HG03378 (cell line): ENCODE results near the gene TAF6L.
"Not testable (repeated sequence)": the region's sequence is repeated elsewhere in the genome, so short reads cannot be mapped to it uniquely, and the experiment has no call there.

Experiments used
- ATAC-seq: cut with Tn5 transposase; IDR thresholded peaks from one replicate; pipeline ENCODE4 v1.9.1; 2021; ENCODE audit warnings: mild to moderate bottlenecking, moderate library complexity; ENCODE audit not compliant: unreplicated experiment

The TAF6L gene, protein sequence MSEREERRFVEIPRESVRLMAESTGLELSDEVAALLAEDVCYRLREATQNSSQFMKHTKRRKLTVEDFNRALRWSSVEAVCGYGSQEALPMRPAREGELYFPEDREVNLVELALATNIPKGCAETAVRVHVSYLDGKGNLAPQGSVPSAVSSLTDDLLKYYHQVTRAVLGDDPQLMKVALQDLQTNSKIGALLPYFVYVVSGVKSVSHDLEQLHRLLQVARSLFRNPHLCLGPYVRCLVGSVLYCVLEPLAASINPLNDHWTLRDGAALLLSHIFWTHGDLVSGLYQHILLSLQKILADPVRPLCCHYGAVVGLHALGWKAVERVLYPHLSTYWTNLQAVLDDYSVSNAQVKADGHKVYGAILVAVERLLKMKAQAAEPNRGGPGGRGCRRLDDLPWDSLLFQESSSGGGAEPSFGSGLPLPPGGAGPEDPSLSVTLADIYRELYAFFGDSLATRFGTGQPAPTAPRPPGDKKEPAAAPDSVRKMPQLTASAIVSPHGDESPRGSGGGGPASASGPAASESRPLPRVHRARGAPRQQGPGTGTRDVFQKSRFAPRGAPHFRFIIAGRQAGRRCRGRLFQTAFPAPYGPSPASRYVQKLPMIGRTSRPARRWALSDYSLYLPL

DNA sequence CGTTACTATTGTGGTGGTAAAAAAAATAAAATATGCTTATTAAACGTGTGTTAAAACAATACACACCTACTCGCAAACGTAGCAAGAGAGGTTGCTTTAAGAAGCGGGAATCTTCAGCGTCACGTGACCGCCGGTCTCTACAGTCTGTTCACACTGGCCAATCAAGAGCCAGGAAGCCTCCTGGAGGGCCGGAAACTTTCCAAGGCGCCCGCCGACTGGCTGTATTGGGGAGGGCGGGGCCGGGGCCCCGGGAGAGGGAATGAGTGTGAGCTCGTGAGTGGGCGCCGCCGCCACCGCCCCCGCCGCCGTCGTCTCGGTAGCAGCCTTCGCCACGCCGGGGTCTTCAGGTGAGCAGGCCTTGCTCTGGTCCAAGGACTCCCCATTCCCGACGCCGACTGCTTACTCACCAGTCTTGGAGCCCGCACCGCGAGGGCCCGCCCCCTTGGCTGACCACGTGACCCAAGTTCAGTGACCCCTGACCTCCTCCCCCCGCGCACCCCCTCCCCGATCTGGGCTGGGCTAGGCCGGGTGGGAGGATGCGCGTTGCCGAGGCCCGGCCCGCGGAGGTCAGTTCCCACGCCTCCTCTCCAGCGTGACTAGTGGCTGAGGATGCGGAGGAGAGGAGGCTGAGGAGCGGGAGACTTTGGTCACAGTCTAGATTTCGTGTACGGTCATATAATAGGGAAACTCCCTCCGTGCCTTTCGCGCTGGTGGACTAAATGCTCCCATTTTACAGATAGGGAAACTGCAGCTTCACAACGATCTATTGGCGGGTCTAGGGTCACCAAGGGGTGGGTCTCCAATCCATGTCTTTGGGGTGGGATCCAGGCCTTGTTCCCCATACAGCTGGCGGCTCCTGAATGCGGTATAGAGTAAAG lies at the start of gene TAF6L:
TSS of gene TAF6L (plus strand) at position 253 of the 878 bp plus-strand sequence. CDS start 4,388 bp downstream, outside the sequence.
- peak; percentile 66 for ATAC-seq

DNA sequence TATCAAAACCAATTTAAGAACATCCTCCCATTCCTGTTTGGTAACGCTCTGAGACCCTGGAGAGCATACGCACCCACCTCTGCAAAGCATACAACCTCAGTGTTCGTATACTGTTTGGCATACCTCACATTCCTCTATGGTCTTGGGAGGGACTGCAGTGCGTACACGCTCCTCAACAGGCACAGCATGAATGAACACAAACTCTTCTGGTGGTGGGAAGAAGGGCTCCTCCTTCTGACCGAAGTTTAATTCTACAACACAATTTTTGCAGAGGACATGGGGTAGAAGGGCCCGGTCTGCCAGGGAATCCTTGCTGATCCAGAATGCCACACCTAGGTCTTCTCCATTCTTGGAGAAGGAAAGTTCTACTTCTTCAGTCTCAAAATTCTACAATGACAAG lies 49.2 kb upstream of the TAF6L start:
- no peak for ATAC-seq

DNA sequence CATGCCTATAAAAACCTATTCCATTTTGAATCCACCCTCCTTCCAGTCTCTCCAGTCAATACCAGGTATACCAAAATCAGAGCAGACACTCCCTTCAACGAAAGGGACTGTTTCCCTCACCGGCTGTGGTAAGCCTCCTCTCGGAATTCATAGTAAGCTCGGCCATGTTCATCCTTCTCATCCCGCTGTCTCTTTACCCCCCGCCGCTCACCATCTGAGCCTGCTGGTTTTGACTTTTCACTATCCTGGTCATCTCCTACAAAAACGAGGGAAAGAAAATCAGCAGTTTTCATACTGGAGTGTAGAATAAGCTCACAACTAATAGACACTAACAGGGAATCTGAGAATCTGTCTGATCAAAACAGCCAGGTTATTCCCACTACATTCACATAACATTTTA lies 47.0 kb upstream of the TAF6L start:
- no peak for ATAC-seq

DNA sequence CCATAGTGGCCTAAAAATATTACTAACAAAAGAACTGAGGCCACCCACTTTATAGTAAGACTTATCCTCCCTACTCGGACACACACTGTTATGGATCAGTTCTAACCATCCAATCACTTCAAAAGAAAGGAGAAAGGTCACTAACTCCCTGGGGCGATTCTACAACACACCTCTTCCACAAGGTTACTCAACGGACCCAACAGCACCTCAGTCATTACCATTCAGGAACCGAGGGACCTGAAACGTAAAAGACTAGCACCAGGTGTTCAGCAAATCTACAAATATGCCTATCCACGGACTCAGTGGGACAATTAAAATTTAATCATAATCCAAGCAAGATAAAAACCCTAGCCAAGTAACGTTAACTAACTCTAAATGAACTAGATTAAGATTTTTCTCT lies 45.5 kb upstream of the TAF6L start:
- no peak for ATAC-seq

DNA sequence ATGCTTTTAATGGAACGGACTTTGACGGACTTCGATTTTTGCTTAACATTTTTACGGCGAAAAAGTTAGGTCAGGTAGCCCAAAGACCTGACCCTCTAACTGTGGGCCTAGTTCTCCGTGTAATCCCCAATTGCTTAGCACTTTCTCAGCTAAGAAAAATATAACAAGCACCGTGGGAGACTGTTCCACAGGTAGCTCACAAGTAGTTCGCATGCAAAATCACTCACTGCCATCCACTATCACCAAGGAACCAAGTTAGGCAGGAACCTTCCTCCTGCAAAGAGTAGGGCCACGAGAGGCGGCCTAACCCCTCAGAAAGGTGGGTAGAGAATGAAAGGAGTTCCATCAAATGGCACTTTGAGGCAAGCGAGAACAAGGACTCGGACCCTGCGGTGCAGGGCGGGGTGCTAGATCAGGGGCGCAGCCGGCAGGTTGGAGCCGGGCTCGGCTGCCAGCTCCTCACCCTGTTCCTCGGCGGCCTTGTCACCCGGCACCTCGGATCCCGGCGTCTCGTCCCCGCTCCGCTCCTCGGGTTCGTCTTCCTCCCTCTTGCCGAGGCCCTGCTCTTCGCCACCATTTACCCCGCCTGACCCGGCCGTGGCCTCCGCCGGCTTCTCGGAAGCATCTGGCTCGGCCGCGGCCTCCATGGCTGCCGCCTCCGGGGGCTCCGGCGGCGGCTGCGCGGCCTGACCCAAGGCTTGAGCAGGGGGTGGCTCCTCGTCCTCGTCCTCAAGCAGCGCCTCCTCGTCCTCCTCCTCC lies 44.9 kb upstream of the TAF6L start:
- no peak for ATAC-seq

DNA sequence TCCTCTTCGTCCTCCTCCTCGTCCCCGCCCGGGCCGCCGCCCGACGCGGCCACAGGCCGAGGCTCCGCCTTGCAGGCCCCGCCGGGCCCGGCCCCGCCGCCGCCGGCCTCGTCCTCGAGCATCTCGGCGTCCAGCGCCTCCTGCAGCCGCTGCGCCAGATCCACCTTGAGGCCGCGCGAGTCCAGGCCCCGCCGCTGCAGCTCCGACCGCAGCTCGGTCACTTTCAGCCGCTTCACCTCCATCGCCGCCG lies 44.4 kb upstream of the TAF6L start:
- no peak for ATAC-seq

DNA sequence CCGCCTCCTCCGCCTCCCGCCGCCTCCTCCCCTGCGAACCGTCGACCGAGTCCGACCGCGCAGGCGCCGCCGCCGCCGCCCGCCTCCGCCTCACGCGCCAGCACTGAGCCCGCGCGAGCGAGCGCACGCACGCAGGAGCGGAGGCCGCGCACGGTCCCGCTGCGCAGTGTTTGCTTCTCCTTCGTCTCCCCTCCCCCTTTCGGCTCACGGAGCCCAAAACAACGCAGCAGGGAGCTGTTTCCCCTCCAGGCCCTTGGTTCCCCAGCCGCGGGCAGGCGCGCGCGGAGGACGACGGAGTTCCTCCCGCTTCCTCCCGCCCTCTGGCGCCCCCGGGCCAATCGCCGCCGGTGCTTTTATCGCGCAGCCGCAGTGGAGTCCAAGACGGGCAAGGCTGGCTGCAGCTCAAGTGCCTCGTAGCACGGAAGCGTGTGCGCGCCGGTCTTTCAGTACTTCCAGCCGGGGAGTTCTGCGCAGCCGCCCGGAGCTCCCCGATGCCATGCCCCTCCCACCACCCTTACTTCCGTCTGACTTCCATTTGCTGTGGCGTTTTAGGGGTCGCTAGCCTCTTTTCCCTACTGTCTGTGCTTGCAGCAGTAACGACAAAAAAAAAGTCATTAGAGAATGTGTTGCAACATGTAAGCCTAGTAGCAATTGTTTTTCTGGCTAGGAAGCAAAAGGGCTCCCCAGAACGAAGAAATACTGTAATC lies 43.9 kb upstream of the TAF6L start, which contains the start of gene HNRNPUL2:
TSS of gene HNRNPUL2 (minus strand) at position 293 of the 707 bp plus-strand sequence. CDS start 301 bp downstream, outside the sequence.
- ATAC-seq = peak; percentile 69

DNA sequence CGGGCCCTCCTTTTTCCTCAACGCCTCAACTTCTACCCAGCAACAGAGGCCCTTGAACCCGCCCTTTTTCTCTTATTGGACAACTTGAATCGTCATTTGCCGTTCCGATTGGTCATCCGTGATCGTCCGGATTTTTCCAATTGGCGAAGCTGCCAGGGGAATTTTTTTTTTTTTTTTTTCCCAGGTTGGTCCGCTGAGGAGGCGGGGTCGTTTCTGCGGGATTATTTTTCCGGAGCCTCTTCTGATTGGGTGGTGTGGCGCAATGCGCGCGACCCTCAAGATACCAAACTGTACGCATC lies 43.4 kb upstream of the TAF6L start:
- ATAC-seq = peak; percentile 54

DNA sequence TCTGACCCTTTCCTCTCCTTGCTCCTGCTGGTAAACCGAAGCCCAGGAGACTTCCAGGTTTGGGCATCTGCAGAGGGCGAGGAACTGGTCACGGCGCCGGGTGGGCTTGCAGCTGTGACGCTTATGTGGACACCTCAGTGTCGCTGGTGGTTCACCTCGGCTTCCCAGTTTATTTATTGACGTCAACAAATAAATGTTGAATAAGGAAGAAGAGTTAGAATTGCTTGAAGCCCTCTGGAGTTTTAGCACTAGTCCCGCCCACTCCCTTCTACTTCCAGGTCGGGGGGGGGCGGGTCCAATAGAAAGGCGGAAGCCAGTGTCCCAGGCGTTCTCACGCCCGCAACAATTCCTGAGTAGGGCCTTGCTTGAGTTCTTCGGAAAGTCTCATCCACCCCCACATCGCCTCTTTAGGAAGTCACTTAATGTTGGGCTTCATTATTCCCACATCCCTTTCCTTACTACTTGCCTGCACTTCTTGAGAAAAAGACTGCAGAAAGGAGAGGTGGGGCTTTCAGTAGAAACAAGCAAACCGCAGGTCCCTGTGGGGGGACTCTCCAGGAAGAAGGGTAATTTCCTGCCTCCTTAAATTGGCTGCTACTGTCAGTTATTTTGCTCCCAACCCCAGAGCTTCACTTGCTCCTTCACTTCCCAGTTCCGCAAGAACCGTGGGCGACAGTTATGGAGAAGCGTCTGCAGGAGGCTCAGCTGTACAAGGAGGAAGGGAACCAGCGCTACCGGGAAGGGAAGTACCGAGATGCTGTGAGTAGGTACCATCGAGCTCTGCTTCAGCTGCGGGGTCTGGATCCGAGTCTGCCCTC lies 42.8 kb upstream of the TAF6L start, which contains the start of gene TTC9C:
TSS of gene TTC9C (plus strand) at position 316 of the 818 bp plus-strand sequence. CDS start at position 679, 363 bp downstream.
- peak; percentile 27 for ATAC-seq

DNA sequence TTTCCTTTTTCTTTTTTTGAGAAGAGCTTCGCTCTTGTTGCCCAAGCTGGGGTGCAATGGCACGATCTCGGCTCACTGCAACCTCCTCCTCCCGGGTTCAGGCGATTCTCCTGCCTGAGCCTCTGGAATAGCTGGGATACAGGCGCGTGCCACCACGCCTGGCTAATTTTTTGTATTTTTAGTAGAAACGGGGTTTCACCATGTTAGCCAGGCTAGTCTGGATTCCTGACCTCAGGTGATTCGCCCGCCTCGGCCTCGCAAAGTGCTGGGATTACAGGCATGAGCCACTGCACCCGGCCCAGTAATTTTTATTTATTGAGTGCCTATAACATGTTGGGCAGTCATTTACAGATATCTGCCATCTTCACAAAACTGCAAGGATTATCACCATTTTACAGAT lies 41.1 kb upstream of the TAF6L start:
- ATAC-seq = not testable (repeated sequence)

DNA sequence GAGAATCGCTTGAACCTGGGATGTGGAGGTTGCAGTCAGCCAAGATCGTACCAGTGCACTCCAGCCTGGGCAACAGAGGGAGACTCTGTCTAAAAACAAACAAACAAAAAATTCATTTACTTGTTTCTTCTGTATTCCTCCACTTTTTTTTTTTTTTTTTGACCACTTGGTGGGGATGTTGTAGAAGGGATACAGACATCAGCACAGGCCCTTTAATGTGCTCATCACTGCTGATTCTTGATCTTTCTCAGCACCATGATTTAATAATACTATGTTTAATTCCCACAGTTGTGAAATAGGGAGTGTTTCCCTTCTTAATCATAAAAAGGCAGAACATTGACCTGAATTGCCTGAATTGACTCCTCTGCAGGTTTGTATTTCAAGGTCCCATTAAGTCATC lies 38.4 kb upstream of the TAF6L start:
- ATAC-seq = no peak

DNA sequence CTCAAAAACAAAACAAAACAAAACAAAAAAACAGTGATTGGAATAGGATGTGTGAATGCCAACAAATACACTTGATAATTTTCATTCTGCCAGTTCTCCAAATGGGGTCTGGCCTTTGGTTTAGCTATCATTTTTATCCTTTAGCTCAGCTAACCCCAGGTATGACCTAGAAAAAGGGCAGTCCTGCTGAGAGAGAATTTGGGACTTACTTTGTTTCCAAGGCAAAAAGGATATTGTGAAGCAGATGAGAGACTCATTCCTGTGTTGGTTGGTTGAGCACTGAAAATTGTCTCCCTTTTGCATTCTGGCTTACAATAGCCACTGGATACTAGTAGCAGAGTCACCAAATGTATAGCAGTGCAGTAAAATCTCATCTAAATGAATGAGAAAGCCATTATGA lies 34.0 kb upstream of the TAF6L start:
- ATAC-seq = no peak

DNA sequence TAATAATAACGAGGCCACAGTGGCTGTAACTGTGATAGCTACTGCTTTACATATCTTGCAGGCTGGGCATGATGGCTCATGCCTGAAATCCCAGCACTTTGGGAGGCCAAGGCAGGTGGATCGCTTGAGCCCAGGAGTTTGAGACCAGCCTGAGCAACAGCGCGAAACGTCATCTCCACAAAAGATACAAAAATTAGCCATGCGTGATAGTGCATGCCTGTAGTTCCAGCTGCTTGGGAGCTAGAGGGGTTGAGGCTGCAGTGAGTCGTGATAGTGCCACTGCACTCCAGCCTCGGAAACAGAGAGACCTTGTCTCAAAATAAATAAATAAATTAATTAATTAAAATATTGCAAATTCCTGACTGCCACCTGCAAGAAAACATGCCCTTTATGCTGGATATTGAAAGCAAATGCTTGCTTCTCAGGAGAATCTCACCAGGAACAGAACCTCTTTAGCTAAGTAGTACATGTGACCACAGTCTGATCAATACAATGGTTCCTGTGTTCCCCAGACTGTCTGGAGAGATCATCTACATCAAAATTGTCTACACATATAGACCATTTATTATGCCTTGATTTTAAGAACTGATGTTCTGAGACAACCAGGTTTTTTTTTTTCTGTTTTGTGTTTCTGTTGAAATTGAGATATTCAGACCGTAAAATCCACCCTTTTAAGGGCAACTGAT lies 23.6 kb upstream of the TAF6L start:
- ATAC-seq = no peak

DNA sequence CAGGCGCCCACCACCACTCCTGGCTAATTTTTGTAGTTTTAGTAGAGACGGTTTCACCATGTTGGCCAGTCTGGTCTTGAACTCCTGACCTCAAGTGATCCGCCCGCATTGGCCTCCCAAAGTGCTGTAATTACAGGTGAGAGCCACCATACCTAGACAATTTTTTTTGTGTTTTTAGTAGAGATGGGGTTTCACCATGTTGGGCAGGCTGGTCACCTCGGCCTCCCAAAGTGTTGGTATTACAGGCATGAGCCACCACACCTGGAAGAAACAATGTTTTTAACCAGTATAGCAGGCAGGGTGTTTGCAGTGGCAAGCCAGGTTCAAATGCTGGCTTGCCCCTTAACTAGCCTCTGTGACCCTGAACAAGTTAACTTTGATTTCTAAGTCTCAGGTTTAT lies 21.3 kb upstream of the TAF6L start:
- not testable (repeated sequence) for ATAC-seq

DNA sequence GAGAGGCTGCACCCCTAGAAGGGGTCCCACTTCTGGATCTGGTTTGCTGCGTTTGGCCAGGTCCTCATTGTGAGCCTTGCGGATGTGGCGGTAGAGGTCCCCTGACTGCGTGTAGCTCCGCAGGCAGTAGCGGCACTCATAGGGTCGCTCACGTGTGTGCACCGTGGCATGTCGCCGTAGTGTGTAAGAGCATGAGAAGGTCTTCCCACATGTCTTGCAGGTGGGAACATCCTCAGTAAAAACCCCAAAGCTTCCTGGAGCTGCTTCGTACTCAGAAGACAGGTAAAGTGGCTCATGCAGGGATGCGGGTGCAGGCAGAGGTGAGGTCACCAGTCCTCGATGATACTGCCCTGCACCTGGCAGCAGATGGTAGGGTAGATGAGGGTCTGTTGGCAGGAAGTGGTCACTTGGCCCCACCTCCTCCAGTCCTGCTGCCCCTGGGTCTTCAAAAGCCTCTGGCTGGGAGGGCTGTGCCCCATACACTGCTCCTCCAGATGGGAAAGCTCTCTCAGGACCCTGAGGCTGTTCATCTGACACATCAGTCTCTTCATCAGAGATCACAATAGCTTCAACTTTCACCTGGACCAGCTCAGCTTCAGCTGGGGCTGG lies 18.9 kb upstream of the TAF6L start:
- no peak for ATAC-seq

DNA sequence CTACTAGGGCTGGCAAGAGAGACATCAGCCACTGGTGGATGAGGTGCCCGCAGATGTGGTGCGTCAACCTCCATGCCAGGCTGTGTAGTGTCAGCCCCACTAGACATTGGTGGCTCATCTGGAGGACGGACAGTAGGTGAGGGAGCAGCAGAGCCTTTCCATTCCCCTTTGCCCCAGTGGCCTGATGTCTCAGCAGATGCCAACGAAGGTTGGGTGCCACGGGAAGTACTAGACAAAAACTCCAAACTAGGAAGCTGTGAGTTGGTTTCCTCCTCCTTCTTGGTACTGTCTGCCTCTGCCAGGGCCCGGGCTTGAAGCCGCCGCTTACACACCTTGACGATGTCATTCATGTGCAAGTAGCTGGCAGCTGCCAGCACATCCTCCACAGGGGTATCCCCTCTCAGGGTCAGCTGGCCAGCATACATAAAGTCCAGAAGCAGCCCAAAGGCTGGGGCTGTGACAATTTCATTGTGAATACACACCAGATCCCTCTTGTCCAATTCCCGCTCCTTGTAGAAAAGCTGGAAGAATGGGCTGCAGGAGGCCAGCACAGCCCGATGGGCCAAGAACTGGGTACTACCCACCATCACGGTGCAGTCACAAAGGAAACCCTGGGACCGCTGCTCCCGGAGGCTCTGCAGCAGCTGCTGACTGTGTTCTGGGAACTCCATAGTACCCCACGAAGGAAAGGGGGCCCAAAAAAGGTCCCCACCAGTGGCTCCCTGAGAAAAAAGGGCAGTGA lies 18.0 kb upstream of the TAF6L start:
- no peak for ATAC-seq

DNA sequence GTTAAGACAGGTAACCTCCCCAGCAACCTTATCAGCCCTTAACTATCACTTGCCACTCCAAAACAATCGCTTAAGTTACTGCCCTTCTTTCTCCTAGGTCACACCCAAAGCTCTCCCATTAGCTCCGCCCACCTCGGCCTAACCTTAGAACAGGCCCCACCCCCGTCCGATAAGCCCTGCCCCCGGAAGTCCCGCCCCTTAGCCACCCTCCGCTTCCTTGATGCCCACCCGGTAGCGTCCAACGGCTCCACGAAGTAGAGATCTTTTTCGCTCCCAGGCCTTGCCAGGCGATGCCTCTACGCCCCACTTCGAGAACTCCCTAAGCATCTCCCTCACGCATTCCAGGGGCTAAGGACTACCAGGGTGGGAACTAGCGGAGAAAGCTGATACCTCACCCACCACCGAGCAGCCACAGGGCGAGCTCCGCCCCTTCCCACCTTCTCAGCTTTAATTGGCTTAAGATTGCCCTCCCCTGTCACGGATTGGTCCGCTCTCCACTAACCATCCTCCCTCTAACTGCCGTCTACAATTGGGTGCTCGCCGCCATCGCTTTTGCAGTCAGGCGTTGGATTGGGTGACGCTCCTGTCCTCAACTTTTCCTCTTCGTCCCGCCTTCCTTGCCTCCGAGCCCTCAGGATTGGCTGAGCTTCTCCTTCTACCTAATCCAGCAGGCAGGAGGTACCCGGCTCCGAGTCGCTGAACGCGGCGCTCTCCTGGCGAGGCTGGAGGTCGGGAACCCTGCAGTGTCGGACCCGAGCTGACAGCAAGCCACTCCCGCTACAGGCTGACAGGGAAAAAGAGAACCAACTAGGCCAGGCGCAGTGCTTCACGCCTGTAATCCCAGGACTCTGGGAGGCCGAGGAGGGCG lies 17.2 kb upstream of the TAF6L start, which contains the start of gene ZBTB3:
TSS of gene ZBTB3 (minus strand) at position 425 of the 868 bp plus-strand sequence. CDS start 496 bp downstream, outside the sequence.
- peak; percentile 92 for ATAC-seq
